GM19467 (cell line): ENCODE data around the gene ZNF441.
"Not testable (repeated sequence)": the region's sequence is repeated elsewhere in the genome, so short reads cannot be mapped to it uniquely, and the experiment has no call there.

ENCODE experiments used
- ATAC-seq: cut with Tn5 transposase; IDR thresholded peaks from one replicate; pipeline ENCODE4 v1.9.1; 2021; ENCODE audit warnings: mild to moderate bottlenecking, moderate library complexity; ENCODE audit not compliant: unreplicated experiment

ZNF441 gene

GRCh38 chr19:11766597-11767591, at the start of gene ZNF441:
Gene ZNF441 (plus strand): TSS chr19:11767000. CDS start chr19:11767194, 194 bp downstream.
- peak; percentile 88 for ATAC-seq

- ATAC-seq, result no peak
Measured at GRCh38 chr19:11721681-11722080, 45.1 kb upstream of the ZNF441 start.

- no peak for ATAC-seq
Measured at GRCh38 chr19:11722414-11722813, 44.4 kb upstream of the ZNF441 start.

GRCh38 chr19:11729586-11729985, 37.2 kb upstream of the ZNF441 start:
- ATAC-seq, result no peak

DNA sequence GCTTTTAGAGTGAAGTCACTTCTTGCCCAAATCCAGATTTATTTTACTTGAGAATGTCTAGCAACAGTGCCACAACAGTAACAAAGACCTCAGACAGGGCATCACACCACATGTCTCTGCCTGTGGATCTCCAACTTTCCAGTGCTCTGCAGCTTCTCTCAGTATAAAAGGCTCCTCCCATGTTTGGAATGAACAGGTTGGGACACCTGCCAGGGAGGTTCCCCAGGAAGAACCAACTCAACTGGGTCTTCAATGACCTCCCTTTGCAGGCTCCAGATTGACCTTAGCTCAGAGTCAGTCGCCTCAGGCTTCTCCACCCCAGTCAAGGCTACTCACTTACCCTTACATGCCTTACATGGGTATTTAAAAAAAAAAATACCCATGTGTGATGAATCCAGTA, 31.4 kb upstream of the ZNF441 start:
- ATAC-seq, result no peak

GRCh38 chr19:11736696-11737095, 30.1 kb upstream of the ZNF441 start:
- ATAC-seq, result no peak

DNA sequence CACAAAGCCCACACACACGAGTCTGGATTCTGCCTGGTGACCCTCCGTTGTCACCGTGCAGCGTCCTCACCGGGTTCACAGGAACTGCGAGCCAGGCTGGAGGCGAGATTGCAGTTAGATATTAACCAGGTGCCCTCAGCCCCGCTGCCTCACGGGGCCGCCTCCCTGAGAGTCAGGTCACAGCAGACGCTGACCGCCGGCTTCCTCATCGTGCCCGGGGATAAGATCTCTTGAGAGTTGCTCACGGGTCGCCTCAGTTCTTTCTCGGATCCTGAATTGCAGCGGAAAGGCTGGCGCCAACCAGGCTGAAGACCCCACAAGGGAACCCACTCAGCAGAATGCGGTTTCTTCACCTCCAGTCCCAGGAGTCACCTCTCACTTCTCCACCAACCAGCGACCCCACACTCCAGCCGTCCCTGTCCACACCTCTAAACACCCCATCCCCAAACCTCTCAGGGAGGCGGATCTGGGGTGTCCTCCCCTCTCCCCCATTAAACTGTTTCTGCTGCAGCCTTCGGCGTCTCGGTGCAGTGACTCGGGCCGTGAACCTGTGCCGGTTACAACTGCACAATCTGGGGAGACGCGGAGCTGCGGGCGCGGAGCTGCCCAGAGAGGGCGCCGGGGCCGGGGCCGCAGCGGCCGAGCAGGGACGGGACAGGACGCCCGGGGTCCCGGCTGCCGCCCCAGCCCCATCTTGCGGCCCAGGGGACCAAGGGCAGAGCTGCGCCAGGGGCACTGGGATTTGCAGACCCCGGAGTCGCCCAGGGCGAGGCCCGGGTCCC, 28.6 kb upstream of the ZNF441 start:
- ATAC-seq, result peak; percentile 26

DNA sequence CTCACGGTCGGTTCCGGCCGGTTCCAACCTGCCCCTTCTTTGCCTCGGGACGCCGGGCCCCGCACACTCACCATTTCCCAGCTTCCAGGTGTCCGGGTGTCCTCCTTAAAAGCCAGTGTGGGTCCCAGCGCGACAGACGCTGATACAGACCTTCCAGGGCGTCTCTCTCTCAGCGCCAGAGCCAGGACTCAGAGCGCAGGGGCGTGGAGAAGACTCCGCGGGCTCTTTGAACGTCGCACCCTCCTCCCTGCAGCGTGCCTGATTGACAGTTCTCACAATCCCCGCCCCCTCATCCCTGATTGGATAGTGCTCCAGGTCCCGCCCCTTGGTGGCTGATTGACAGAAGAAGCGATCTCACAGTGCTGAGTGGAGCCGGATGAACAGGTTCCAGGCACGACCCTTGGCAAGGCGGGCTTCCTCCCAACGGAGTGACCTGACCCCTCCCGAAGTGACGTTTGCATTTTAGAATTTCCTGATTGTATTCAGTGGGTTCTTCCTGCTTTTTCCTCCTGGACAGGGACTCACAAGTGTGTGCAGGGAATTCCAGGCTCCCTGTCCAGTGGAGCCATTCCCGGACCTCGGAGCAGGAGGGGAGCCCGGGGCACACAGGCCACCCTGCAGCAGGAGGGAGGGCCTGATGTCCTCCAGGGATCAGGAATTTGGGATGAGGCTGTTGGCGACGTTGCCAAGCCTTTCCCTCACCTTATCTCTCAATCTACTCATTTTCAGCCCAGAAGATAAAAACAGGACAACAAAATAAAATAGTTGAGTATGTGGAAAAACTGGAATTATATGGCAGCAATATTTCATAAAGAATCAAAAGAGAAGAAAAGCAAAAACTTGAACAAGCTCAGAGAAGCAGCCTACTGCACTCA, 27.8 kb upstream of the ZNF441 start, which contains the start of gene ZNF823:
Gene ZNF823 (minus strand): TSS at position 201 of the 875 bp plus-strand sequence. CDS start 127 bp downstream, at position 74.
- ATAC-seq, result peak; percentile 84

- ATAC-seq, result no peak
Measured at GRCh38 chr19:11745869-11746268, 20.9 kb upstream of the ZNF441 start.

GRCh38 chr19:11747277-11747676, 19.5 kb upstream of the ZNF441 start:
- no peak for ATAC-seq

DNA sequence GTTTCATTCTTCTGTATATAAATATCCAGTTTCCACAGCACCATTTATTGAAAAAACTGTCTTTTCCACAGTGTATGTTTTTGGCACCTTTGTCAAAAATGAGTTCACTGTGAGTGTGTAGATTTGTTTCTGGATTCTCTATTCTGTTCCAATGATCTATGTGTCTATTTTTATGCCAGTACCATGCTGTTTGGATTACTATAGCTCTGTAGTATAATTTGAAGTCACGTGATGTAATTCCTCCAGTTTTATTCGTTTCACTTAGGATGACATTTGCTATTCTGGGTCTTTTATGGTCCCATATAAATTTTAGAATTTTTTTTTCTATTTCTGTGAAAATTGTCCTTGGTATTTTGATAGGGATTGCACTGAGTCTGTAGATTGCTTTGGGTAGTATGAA, 17.0 kb upstream of the ZNF441 start:
- ATAC-seq, result no peak

- no peak for ATAC-seq
Measured at GRCh38 chr19:11752244-11752736, 14.5 kb upstream of the ZNF441 start.

DNA sequence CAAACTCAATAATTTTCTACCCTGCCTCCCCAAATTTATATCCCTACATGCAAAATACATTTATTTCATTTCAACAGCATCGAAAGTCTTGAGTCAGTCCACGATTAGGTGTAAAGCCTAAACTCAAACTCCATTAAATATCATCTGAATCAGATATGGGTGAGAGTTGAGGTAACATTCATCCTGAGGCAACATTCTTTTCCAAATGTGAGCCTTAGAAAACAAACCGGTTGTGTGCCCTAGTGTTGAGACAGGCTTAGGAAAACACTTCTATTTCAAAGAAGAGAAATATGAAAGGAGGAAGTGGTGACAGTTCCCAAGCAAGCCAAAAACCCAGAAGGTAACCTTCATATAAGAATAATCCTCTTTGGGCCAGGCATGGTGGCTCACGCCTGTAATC, 12.1 kb upstream of the ZNF441 start:
- no peak for ATAC-seq

DNA sequence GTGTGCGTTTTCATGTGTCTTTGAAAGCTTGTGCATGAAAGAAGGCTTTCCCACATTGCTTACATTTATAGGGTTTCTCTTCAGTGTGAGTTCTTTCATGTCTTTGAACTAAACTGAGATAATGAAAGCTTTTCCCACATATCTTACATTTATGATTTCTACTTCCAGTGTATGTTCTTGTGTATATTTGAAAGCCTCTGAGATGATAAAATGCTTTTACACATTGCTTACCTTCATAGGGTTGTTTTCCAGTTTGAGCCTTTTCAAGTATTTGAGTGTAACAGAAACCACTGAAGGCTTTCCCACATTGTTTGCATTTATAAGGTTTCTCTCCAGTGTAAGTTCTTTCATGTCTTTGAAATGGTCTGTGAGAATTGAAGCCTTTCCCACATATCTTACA, 9.8 kb upstream of the ZNF441 start:
- ATAC-seq, result no peak

GRCh38 chr19:11759805-11760204, 7.0 kb upstream of the ZNF441 start:
- no peak for ATAC-seq

- ATAC-seq, result no peak
Measured at GRCh38 chr19:11763117-11763516, 3.7 kb upstream of the ZNF441 start.

DNA sequence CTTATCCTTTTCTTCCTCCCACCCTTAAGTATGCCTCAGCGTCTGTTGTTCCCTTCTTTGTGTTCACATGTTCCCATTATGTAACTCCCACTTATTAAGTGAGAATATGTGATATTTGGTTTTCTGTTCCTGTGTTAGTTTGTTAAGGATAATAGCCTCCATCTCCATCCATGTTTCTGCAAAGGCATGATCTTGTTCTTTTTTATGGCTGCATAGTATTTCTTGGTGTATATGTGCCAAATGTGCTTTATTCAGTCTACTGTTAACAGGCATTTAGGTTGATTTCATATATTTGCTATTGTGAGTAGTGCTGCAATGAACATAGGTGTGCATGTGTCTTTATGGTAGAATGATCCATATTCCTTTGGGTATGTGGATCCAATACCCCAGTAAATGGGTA, 3.2 kb upstream of the ZNF441 start:
- ATAC-seq, result no peak

GRCh38 chr19:11767633-11768133, 883 bp downstream of the ZNF441 start:
- ATAC-seq, result peak; percentile 35

- no peak for ATAC-seq
Measured at GRCh38 chr19:11769995-11770394, 3.2 kb downstream of the ZNF441 start.

GRCh38 chr19:11771520-11771919, 4.7 kb downstream of the ZNF441 start:
- not testable (repeated sequence) for ATAC-seq
